HEK293 (cell line): Measurements from ENCODE around the gene MIB2.
A peak's percentile ranks its signal among the peaks of the same experiment; 100 is the strongest.

ENCODE experiments used
- CTCF ChIA-PET: fragments of 350-600 bp; formaldehyde crosslinking; extraction: SDS; loops from one replicate; lab custom pipeline; 2021; ENCODE audit warnings: antibody characterized with exemption; lab: Yijun Ruan, JAX
- POLR2A ChIA-PET: fragments of 300-600 bp; formaldehyde crosslinking; extraction: SDS; loops from one replicate; lab custom pipeline; 2020; ENCODE audit warnings: antibody characterized with exemption, inconsistent platforms; lab: Yijun Ruan, JAX
- H3K27ac ChIP-seq: fragments of 200-500 bp; sonication (Bioruptor generic); 2 replicates; pipeline ENCODE4 v1.5.1; 2014; ENCODE audit warnings: low read depth, low read length, control low read depth, inconsistent platforms; ENCODE audit errors: extremely low read depth
- H3K36me3 ChIP-seq, 2 experiments: fragments of 200-500 bp in 1 of 2; sonication (Bioruptor generic) in 1 of 2; 1 replicate in 1 of 2; 2 replicates in 1 of 2; pipeline ENCODE4 v1.5.1; 2014 to 2017; ENCODE audit warnings: inconsistent platforms in 2 of 2, low read length in 2 of 2; ENCODE audit not compliant: control insufficient read depth in 2 of 2, insufficient read depth in 1 of 2
- H3K4me1 ChIP-seq: fragments of 200-500 bp; sonication (Bioruptor generic); 2 replicates; pipeline ENCODE4 v1.5.1; 2014; ENCODE audit warnings: mild to moderate bottlenecking, low read length, inconsistent platforms; ENCODE audit not compliant: control insufficient read depth, insufficient read depth
- H3K4me3 ChIP-seq: 2 replicates; pipeline ENCODE4 v1.5.1; 2011; ENCODE audit warnings: low read depth, mild to moderate bottlenecking, control low read depth, low read length, moderate library complexity
- H3K9me3 ChIP-seq: fragments of 200-500 bp; sonication (Bioruptor generic); 2 replicates; pipeline ENCODE4 v1.5.1; 2014; ENCODE audit warnings: low read depth, low read length, inconsistent platforms; ENCODE audit not compliant: control insufficient read depth, insufficient read depth
- BCL11A ChIP-seq: fragments of 450-650 bp; formaldehyde crosslinking; IDR thresholded peaks from 2 replicates; pipeline ENCODE4 v1.5.1; 2016; ENCODE audit warnings: low read depth, missing biosample characterization, missing genetic modification characterization
- GLI4 ChIP-seq: fragments of 450-650 bp; formaldehyde crosslinking; IDR thresholded peaks from 2 replicates; pipeline ENCODE4 v1.5.1; 2016; ENCODE audit warnings: missing biosample characterization, missing genetic modification characterization
- GLIS1 ChIP-seq: fragments of 450-650 bp; formaldehyde crosslinking; IDR thresholded peaks from 2 replicates; pipeline ENCODE4 v1.5.1; 2016; ENCODE audit warnings: missing biosample characterization, missing genetic modification characterization
- RBAK ChIP-seq: fragments of 450-650 bp; formaldehyde crosslinking; IDR thresholded peaks from 2 replicates; pipeline ENCODE4 v1.5.1; 2016; ENCODE audit warnings: missing biosample characterization, missing genetic modification characterization
- SP2 ChIP-seq: fragments of 450-650 bp; formaldehyde crosslinking; IDR thresholded peaks from 2 replicates; pipeline ENCODE4 v1.5.1; 2016; ENCODE audit warnings: missing biosample characterization, missing genetic modification characterization
- ZBTB8A ChIP-seq: fragments of 450-650 bp; formaldehyde crosslinking; IDR thresholded peaks from 2 replicates; pipeline ENCODE4 v1.5.1; 2016; ENCODE audit warnings: missing biosample characterization, missing genetic modification characterization
- ZFP41 ChIP-seq: fragments of 450-650 bp; formaldehyde crosslinking; IDR thresholded peaks from 2 replicates; pipeline ENCODE4 v1.5.1; 2016; ENCODE audit warnings: missing biosample characterization, missing genetic modification characterization, borderline replicate concordance
- ZNF221 ChIP-seq: fragments of 450-650 bp; formaldehyde crosslinking; IDR thresholded peaks from 2 replicates; pipeline ENCODE4 v1.5.1; 2017; ENCODE audit warnings: missing biosample characterization, missing genetic modification characterization, borderline replicate concordance
- ZNF223 ChIP-seq: fragments of 450-650 bp; formaldehyde crosslinking; IDR thresholded peaks from 2 replicates; pipeline ENCODE4 v1.5.1; 2016; ENCODE audit warnings: missing biosample characterization, missing genetic modification characterization
- ZNF266 ChIP-seq: fragments of 450-650 bp; formaldehyde crosslinking; IDR thresholded peaks from 2 replicates; pipeline ENCODE4 v1.5.1; 2016; ENCODE audit warnings: missing biosample characterization, missing genetic modification characterization, low read depth
- ZNF311 ChIP-seq: fragments of 450-650 bp; formaldehyde crosslinking; IDR thresholded peaks from 2 replicates; pipeline ENCODE4 v1.5.1; 2017; ENCODE audit warnings: missing biosample characterization, missing genetic modification characterization, borderline replicate concordance
- ZNF324 ChIP-seq: fragments of 450-650 bp; formaldehyde crosslinking; IDR thresholded peaks from 2 replicates; pipeline ENCODE4 v1.5.1; 2016; ENCODE audit warnings: missing biosample characterization, missing genetic modification characterization
- ZNF433 ChIP-seq: fragments of 450-650 bp; formaldehyde crosslinking; IDR thresholded peaks from 2 replicates; pipeline ENCODE4 v1.5.1; 2016; ENCODE audit warnings: missing biosample characterization, missing genetic modification characterization, low read depth
- ZNF580 ChIP-seq: fragments of 450-650 bp; formaldehyde crosslinking; IDR thresholded peaks from 2 replicates; pipeline ENCODE4 v1.5.1; 2016; ENCODE audit warnings: missing biosample characterization, missing genetic modification characterization
- ZNF600 ChIP-seq: fragments of 450-650 bp; formaldehyde crosslinking; IDR thresholded peaks from 2 replicates; pipeline ENCODE4 v1.5.1; 2016; ENCODE audit warnings: missing biosample characterization, missing genetic modification characterization
- ZNF610 ChIP-seq: fragments of 450-650 bp; formaldehyde crosslinking; IDR thresholded peaks from 2 replicates; pipeline ENCODE4 v1.5.1; 2016; ENCODE audit warnings: missing biosample characterization, missing genetic modification characterization, borderline replicate concordance
- ZNF639 ChIP-seq: fragments of 450-650 bp; formaldehyde crosslinking; IDR thresholded peaks from 2 replicates; pipeline ENCODE4 v1.5.1; 2016; ENCODE audit warnings: missing biosample characterization, missing genetic modification characterization
- ZNF658 ChIP-seq: fragments of 450-650 bp; formaldehyde crosslinking; IDR thresholded peaks from 2 replicates; pipeline ENCODE4; 2016; ENCODE audit warnings: missing biosample characterization, missing genetic modification characterization
- ZNF670 ChIP-seq: fragments of 450-650 bp; formaldehyde crosslinking; IDR thresholded peaks from 2 replicates; pipeline ENCODE4 v1.5.1; 2016; ENCODE audit warnings: missing biosample characterization, missing genetic modification characterization, low read depth
- ZNF747 ChIP-seq: fragments of 450-650 bp; formaldehyde crosslinking; IDR thresholded peaks from 2 replicates; pipeline ENCODE4 v1.5.1; 2016; ENCODE audit warnings: missing biosample characterization, missing genetic modification characterization
- ZSCAN23 ChIP-seq: fragments of 450-650 bp; formaldehyde crosslinking; IDR thresholded peaks from 2 replicates; pipeline ENCODE4 v1.5.1; 2016; ENCODE audit warnings: missing biosample characterization, missing genetic modification characterization
- TF ChIP-seq, protein P1 (sequence below): sonication (generic); formaldehyde crosslinking; IDR thresholded peaks from 2 replicates; pipeline ENCODE4 v1.8.1; 2022; ENCODE audit warnings: mild to moderate bottlenecking, moderate library complexity, missing genetic modification reagents
- TF ChIP-seq, protein P2 (sequence below): fragments of 450-650 bp; formaldehyde crosslinking; conservative IDR thresholded peaks from 2 replicates; pipeline ENCODE4 v1.5.1; 2016; ENCODE audit warnings: low read depth, missing biosample characterization, missing genetic modification characterization

The MIB2 gene

GRCh38 chr1:1577367-1578011 lies 37.8 kb upstream of the MIB2 start:
- H3K9me3 ChIP-seq = no peaks in the 10 kb centered on the region
- no peaks in the 10 kb centered on the region for H3K4me1 ChIP-seq
- peaks cover 0 to 6% of the 10 kb centered on the region in 2 experiments; a peak in 2 of 3 replicates for H3K36me3 ChIP-seq
- ChIA-PET POLR2A (interaction anchor here (0.6 to 1.3 kb wide), 3 partner anchors 38 to 117 kb away, joined by 3 to 6 read pairs (median 4); partner anchors contain the start of gene MIB2), CTCF (no interaction called here)
- H3K27ac ChIP-seq = no peak overlapping the region
- H3K4me3 ChIP-seq = no peak overlapping the region
- TF ChIP-seq BCL11A (no peak), GLIS1 (tag by site-specific recombination) (0 out of 2 replicates have a peak, but pooled peaks have one; percentile 37), ZNF433 (no peak), ZNF658 (tag by site-specific recombination) (no peak), ZNF639 (tag by site-specific recombination) (no peak), SP2 (tag by site-specific recombination) (0 out of 2 replicates have a peak, but pooled peaks have one; percentile 10), ZNF600 (tag by site-specific recombination) (0 out of 2 replicates have a peak, but pooled peaks have one; percentile 31), ZNF610 (tag by site-specific recombination) (no peak), ZSCAN23 (tag by site-specific recombination) (no peak), ZNF747 (tag by site-specific recombination) (no peak), GLI4 (tag by site-specific recombination) (no peak), ZNF311 (no peak), ZFP41 (tag by site-specific recombination) (no peak), ZNF670 (tag by site-specific recombination) (no peak), RBAK (tag by site-specific recombination) (no peak), ZBTB8A (no peak), ZNF324 (tag by site-specific recombination) (no peak), ZNF223 (tag by site-specific recombination) (no peak)
- TF ChIP-seq, protein P1, sequence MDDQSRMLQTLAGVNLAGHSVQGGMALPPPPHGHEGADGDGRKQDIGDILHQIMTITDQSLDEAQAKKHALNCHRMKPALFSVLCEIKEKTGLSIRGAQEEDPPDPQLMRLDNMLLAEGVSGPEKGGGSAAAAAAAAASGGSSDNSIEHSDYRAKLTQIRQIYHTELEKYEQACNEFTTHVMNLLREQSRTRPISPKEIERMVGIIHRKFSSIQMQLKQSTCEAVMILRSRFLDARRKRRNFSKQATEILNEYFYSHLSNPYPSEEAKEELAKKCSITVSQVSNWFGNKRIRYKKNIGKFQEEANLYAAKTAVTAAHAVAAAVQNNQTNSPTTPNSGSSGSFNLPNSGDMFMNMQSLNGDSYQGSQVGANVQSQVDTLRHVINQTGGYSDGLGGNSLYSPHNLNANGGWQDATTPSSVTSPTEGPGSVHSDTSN (CRISPR knock-in tag) = no peak

GRCh38 chr1:1578371-1578940 lies 36.8 kb upstream of the MIB2 start:
- no peaks in the 10 kb centered on the region for H3K36me3 ChIP-seq
- ChIA-PET CTCF (no interaction called here), POLR2A (interaction anchor here (0.6 to 1.3 kb wide), 4 partner anchors 11 to 130 kb away, joined by 4 to 6 read pairs (median 5); partner anchors contain the start of gene MIB2)
- H3K4me1 ChIP-seq = no peaks in the 10 kb centered on the region
- H3K27ac ChIP-seq = no peak overlapping the region
- H3K4me3 ChIP-seq = no peak overlapping the region
- no peaks in the 10 kb centered on the region for H3K9me3 ChIP-seq
- TF ChIP-seq ZNF266 (tag by site-specific recombination) = no peak
- TF ChIP-seq ZNF221 = no peak
- TF ChIP-seq, protein P2, sequence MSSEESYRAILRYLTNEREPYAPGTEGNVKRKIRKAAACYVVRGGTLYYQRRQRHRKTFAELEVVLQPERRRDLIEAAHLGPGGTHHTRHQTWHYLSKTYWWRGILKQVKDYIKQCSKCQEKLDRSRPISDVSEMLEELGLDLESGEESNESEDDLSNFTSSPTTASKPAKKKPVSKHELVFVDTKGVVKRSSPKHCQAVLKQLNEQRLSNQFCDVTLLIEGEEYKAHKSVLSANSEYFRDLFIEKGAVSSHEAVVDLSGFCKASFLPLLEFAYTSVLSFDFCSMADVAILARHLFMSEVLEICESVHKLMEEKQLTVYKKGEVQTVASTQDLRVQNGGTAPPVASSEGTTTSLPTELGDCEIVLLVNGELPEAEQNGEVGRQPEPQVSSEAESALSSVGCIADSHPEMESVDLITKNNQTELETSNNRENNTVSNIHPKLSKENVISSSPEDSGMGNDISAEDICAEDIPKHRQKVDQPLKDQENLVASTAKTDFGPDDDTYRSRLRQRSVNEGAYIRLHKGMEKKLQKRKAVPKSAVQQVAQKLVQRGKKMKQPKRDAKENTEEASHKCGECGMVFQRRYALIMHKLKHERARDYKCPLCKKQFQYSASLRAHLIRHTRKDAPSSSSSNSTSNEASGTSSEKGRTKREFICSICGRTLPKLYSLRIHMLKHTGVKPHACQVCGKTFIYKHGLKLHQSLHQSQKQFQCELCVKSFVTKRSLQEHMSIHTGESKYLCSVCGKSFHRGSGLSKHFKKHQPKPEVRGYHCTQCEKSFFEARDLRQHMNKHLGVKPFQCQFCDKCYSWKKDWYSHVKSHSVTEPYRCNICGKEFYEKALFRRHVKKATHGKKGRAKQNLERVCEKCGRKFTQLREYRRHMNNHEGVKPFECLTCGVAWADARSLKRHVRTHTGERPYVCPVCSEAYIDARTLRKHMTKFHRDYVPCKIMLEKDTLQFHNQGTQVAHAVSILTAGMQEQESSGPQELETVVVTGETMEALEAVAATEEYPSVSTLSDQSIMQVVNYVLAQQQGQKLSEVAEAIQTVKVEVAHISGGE (tag by site-specific recombination) = no peak
- TF ChIP-seq ZNF580 (tag by site-specific recombination) = no peak
- TF ChIP-seq ZNF600 (tag by site-specific recombination) = no peak
